ENCODE measurements around the gene BMPR1A. TPM values are rescaled to one million over a fixed set of nuclear protein-coding genes. Genes with fewer than 3 reads are reported as not detected.

BMPR1A gene
- total and polyA plus RNA-seq, 2 of the 4 experiments (the other 2 are of a cell fraction) = 15.9 to 93.7 TPM

GRCh38 chr10:86817246-86817645, 60.8 kb downstream of the BMPR1A start:
- ChIA-PET POLR2A (ENCODE audit: unreplicated experiment) (no interaction called here), CTCF (no interaction called here)
- Histone ChIP-seq H3K9ac (ENCODE audit: low read depth, low read length) (no peak overlapping the region), H3K14ac (replicated peaks; ENCODE audit: low read depth, low read length) (no peak overlapping the region), H3K4me3 (ENCODE audit: insufficient read depth, low read depth, low read length) (no peak overlapping the region), H2BK120ac (ENCODE audit: low read depth, low read length) (no peak overlapping the region), H4K20me1 (ENCODE audit: insufficient read depth, low read length) (peaks cover 49% of the 10 kb centered on the region), H3K23ac (ENCODE audit: low read depth, low read length) (no peak overlapping the region), H2AK9ac (replicated peaks; ENCODE audit: low read depth, low read length, poor library complexity) (no peak overlapping the region), H3K4me1 (ENCODE audit: control insufficient read depth, insufficient read depth, low read length) (peaks cover 16% of the 10 kb centered on the region), H3K36me3 (ENCODE audit: control insufficient read depth, insufficient read depth, low read length) (no peaks in the 10 kb centered on the region), H3K9me1 (ENCODE audit: insufficient read depth, low read length) (peaks cover 19% of the 10 kb centered on the region), H3K18ac (ENCODE audit: low read depth, low read length) (no peak overlapping the region), H2AK5ac (ENCODE audit: low read depth, low read length) (no peak overlapping the region), H4K91ac (ENCODE audit: insufficient read depth, low read depth, low read length) (no peak overlapping the region), H3K4ac (ENCODE audit: low read depth, low read length) (no peak overlapping the region), H2BK5ac (ENCODE audit: low read depth, low read length, poor library complexity, severe bottlenecking) (no peak overlapping the region), H2AFZ (replicated peaks; ENCODE audit: low read length, poor library complexity) (no peak overlapping the region), H3K4me2 (ENCODE audit: low read depth, low read length) (no peak overlapping the region), H2BK15ac (ENCODE audit: low read depth, low read length) (no peak overlapping the region), H3K27ac (ENCODE audit: insufficient read depth, low read length) (no peak overlapping the region), H3K79me1 (ENCODE audit: low read depth in 1 of 2, low read length in 2 of 2) (peaks cover 41 to 77% of the 10 kb centered on the region in 2 experiments), H4K8ac (ENCODE audit: low read depth in 2 of 2, low read length in 2 of 2) (no peak overlapping the region), H3K27me3 (ENCODE audit: control insufficient read depth, insufficient read depth, low read length) (no peaks in the 10 kb centered on the region), H3K9me3 (ENCODE audit: control insufficient read depth, insufficient read depth, low read length) (no peaks in the 10 kb centered on the region), H2BK20ac (ENCODE audit: low read depth, low read length) (no peak overlapping the region), H3K56ac (ENCODE audit: extremely low read depth, insufficient read depth, low read length) (no peak overlapping the region), H4K5ac (ENCODE audit: low read depth, low read length) (no peak overlapping the region)
- ATAC-seq (ENCODE audit: low read depth) (no peak), DNase-seq (no peak)
- no CpG with 5 or more reads among the region's 2 CpGs for WGBS, 2 experiments (ENCODE audit: extremely low coverage in 2 of 2, insufficient read length in 1 of 2)
- in situ Hi-C loops (cut with MboI; ENCODE audit: low sequenced_read_pairs) = no loop called here
- BruUV-seq (replicated peaks) = no TSS peak
- intact Hi-C loops (cut with micrococcal nuclease) = no loop called here
- no peak for TF ChIP-seq MXI1 (IDR thresholded peaks at IDR 0.05; ENCODE audit: borderline replicate concordance, low read depth, low read length)
- no peak for TF ChIP-seq POLR2A (IDR thresholded peaks at IDR 0.05; ENCODE audit: low read depth, low read length)
- TF ChIP-seq SMC3 (IDR thresholded peaks at IDR 0.05; ENCODE audit: low read depth, low read length) = no peak
- TF ChIP-seq FOS (IDR thresholded peaks at IDR 0.05; ENCODE audit: low read depth, low read length) = no peak
- dilution Hi-C loops (cut with HindIII; ENCODE audit: low sequenced_read_pairs, unreplicated experiment) = no loop called here
